Lower leg skin (tissue), 4 donors: ENCODE results near the gene ATG7. TPM values are rescaled to one million over a fixed set of nuclear protein-coding genes. Genes with fewer than 3 reads are reported as not detected.

ENCODE experiments used
- DNase-seq, 2 donors: peaks; one replicate each; pipeline ENCODE4 v3.0.0-alpha.2; 2019; ENCODE audit warnings: low spot score in 2 of 2
- H3K4me3 ChIP-seq: fragments of 200-600 bp; sonication (generic); 2 replicates; pipeline ENCODE4 v1.5.1; 2017; ENCODE audit warnings: mild to moderate bottlenecking, low read depth; ENCODE audit not compliant: poor library complexity, severe bottlenecking
- CTCF ChIP-seq, 3 donors: fragments of 450-650 bp; IDR thresholded peaks; one replicate each; pipeline ENCODE4 v1.5.1; 2016; ENCODE audit warnings: antibody characterized with exemption in 3 of 3, mild to moderate bottlenecking in 3 of 3, moderate library complexity in 2 of 3
- POLR2A ChIP-seq, 2 donors: fragments of 450-650 bp; IDR thresholded peaks; one replicate each; pipeline ENCODE4 v1.6.1; 2016 to 2017; ENCODE audit warnings: antibody characterized with exemption in 2 of 2, mild to moderate bottlenecking in 1 of 2, moderate library complexity in 1 of 2
- WGBS, 2 donors: methylation state at CpG; one replicate each; pipeline ENCODE4 v1.1.5; 2018; 5-methylcytosine and 5-hydroxymethylcytosine counted together
- intact Hi-C: fragments of 100-400 bp; cut with DNase I; formaldehyde crosslinking; loops from one replicate; pipeline ENCODE4 v1.15.0; 2023; ENCODE audit warnings: low total_unique reads
- total RNA-seq, 4 donors: library from RNA; depleted of rRNA; stranded (reverse); fragments of >200 nt; gene quantifications; one replicate each; pipeline ENCODE4 v1.1.0, GENCODE V29; 2016

The ATG7 gene
- total RNA-seq, 4 donors from 2014 or later, result 38.8 to 110 (median 53.2) TPM

- no peak overlapping the region for H3K4me3 ChIP-seq
- DNase-seq, result no peak
- intact Hi-C loops, result no loop called here
- TF ChIP-seq POLR2A (IDR thresholded peaks at IDR 0.05) (no peak), CTCF (IDR thresholded peaks at IDR 0.05) (no peak)
- whole genome bisulfite sequencing, 2 donors, result 65 to 68% methylated on average over 6 of the region's 6 CpGs
Observed at GRCh38 chr3:11391174-11391879, 119.1 kb downstream of the ATG7 start.

GRCh38 chr3:11392014-11392859 is 120.0 kb downstream of the ATG7 start:
- TF ChIP-seq CTCF (IDR thresholded peaks at IDR 0.05), result no peak
- 34 to 46% methylated on average over 3 of the region's 3 CpGs for WGBS, 2 donors
- no peak overlapping the region for H3K4me3 ChIP-seq
- DNase-seq, result no peak
- intact Hi-C loops, result no loop called here

GRCh38 chr3:11392860-11393114 is 120.6 kb downstream of the ATG7 start:
- DNase-seq, result no peak
- intact Hi-C loops, result no loop called here
- TF ChIP-seq POLR2A (IDR thresholded peaks at IDR 0.05) (no peak), CTCF (IDR thresholded peaks at IDR 0.05) (no peak)
- no peak overlapping the region for H3K4me3 ChIP-seq
- 83 to 88% methylated on average over 2 of the region's 2 CpGs for WGBS, 2 donors

GRCh38 chr3:11393401-11393800 is 121.2 kb downstream of the ATG7 start:
- WGBS, 2 donors, result 95 to 99% methylated on average over 3 of the region's 3 CpGs
- TF ChIP-seq CTCF (IDR thresholded peaks at IDR 0.05), result no peak
- intact Hi-C loops, result no loop called here
- DNase-seq, result no peak
- no peak overlapping the region for H3K4me3 ChIP-seq

- no peak overlapping the region for H3K4me3 ChIP-seq
- intact Hi-C loops, result no loop called here
- WGBS, 2 donors, result 92 to 93% methylated on average over 4 of the region's 4 CpGs
- TF ChIP-seq POLR2A (IDR thresholded peaks at IDR 0.05), result no peak
- TF ChIP-seq CTCF (IDR thresholded peaks at IDR 0.05), result no peak
- no peak for DNase-seq
Observed at GRCh38 chr3:11394392-11394791, 122.2 kb downstream of the ATG7 start.
